ENCODE results near the gene CCDC12. TPM values are rescaled to one million over a fixed set of nuclear protein-coding genes. Genes with fewer than 3 reads are reported as not detected.

Gene CCDC12
- polyA plus RNA-seq, 1 donor from 2014 or later = 151 TPM

DNA sequence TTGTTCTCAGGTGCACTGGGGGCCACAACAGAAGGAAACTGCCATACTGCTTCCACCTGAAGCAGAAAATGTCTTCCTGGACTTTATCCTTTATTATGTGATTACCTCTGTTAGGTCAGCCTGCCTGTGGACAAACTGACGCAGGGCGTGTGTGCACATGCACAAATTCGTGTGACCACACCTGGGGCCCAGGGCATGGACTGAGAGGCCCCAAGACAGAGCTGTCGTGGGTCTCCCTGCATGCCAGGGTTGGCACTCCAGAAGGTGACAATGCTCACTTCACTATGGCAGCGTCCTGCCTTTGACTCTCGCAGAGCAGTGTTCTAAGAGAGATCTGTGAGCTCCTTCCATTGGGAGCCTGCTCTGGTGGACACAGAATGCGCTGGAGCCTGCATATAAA, 34.5 kb downstream of the CCDC12 start:
- Mint-ChIP-seq H3K4me1 (peaks cover 54 to 76% (median 63%) of the 10 kb centered on the region in 3 donors), H3K9me3 (peaks cover 0 to 2% (median 0%) of the 10 kb centered on the region in 3 donors), H3K36me3 (peaks cover 5% of the 10 kb centered on the region), H3K4me3 (no peak overlapping the region), H3K27me3 (no peaks in the 10 kb centered on the region), H3K27ac (peak overlapping the region; percentile 53 to 71 (median 64))

DNA sequence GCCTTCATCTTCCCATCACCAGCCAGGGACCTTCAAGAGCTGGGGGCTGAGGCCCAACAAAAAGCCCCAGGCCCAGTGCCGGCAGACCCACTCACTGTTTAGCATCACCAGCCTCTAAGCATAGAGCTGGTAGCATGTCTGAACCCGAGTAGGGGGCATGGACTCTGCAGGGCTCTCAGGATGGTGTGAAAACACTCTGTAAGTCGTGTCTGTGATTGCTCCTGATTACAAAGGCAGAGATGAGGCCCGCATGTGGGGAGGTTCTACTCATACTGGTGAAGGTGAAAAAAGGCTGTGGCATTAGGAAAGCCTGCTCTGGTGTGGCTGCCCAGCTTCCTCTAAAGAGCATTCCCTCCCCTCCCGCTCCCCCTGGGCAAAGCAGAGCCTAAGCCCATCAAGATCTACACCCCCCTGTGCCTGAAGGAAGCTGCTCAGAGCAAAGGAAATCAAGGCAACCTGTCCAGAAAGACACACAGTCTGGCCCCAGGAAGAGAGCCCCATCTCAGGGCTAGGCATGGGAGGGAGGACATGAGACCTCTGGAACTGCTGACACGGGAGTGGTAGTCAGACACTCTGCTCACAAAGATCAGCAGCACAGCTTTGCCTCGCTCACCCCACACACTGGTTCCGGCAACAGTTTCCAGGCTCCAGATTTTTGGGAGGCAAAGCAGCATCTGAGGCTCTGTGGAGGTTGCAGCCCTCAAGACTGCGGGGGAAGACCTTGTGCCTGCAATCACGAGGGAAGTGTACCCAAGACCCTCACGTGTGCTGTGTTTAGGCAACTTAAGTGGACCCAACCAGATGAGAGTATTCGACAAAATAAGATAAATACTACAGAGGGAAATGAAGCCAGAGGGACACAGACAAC, 36.7 kb downstream of the CCDC12 start:
- H3K4me3 Mint-ChIP-seq = peak overlapping the region in 2 of 4 donors; percentile 18 to 72
- H3K4me1 Mint-ChIP-seq = peaks cover 48 to 64% (median 57%) of the 10 kb centered on the region in 3 donors
- H3K36me3 Mint-ChIP-seq = peaks cover 3% of the 10 kb centered on the region
- H3K27ac Mint-ChIP-seq = peak overlapping the region; percentile 91 to 93 (median 91)
- H3K9me3 Mint-ChIP-seq = peaks cover 0 to 2% (median 0%) of the 10 kb centered on the region in 3 donors
- no peaks in the 10 kb centered on the region for H3K27me3 Mint-ChIP-seq

DNA sequence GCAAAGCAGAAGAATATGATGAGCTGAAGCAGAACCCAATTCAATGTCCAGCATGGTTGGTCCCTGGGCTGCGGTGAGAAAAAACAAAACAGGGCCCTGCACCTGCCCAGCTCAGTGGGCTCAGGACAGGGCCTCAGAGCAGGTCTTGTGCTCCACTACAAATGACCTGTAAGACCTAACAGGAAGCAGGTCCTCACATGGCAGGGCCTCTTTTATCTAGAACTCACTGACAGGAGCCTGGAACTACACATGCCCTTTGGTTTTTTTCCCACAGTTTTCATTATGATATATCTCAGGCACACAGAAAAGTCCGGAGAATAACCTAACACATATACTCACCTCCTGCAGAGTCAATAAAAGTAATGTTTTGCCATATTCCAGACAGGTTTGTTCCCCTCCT, 38.4 kb downstream of the CCDC12 start:
- peak overlapping the region; percentile 34 to 91 (median 86) for H3K27ac Mint-ChIP-seq
- H3K4me1 Mint-ChIP-seq = peaks cover 50 to 55% (median 50%) of the 10 kb centered on the region in 3 donors
- H3K4me3 Mint-ChIP-seq = peak overlapping the region in 3 of 4 donors; percentile 69 to 85 (median 70)
- H3K36me3 Mint-ChIP-seq = peaks cover 3% of the 10 kb centered on the region
- H3K9me3 Mint-ChIP-seq = no peaks in the 10 kb centered on the region
- no peaks in the 10 kb centered on the region for H3K27me3 Mint-ChIP-seq

DNA sequence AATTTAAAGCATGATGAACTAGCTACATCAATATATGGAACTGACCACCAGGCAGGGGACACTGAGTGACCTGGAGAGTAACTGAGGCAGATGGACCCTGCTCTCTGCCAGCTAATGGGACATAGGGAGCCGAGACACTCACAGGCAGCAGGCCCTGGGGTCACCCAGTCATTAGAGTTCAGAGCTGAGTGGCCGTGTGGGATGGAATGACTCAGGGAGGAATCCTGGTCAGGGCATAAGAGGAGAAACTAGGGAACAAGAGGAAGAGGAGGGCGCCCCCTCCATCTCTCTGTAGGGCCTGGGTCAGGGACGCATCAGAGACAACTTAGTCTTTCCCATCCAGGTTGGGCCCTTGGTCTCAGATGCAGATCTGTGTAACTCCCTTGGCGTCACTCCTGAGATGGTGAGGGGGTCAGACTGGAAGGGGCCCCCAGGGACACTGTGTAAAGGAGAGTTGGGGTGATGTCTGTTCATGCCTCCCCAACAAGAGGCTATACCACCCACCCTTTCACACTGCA, 39.8 kb downstream of the CCDC12 start:
- no peaks in the 10 kb centered on the region for H3K27me3 Mint-ChIP-seq
- H3K27ac Mint-ChIP-seq = peak overlapping the region in 1 of 3 donors; percentile 69
- H3K9me3 Mint-ChIP-seq = no peaks in the 10 kb centered on the region
- peaks cover 49 to 57% (median 55%) of the 10 kb centered on the region in 3 donors for H3K4me1 Mint-ChIP-seq
- H3K36me3 Mint-ChIP-seq = peaks cover 3% of the 10 kb centered on the region
- peak overlapping the region in 1 of 4 donors; percentile 56 for H3K4me3 Mint-ChIP-seq

DNA sequence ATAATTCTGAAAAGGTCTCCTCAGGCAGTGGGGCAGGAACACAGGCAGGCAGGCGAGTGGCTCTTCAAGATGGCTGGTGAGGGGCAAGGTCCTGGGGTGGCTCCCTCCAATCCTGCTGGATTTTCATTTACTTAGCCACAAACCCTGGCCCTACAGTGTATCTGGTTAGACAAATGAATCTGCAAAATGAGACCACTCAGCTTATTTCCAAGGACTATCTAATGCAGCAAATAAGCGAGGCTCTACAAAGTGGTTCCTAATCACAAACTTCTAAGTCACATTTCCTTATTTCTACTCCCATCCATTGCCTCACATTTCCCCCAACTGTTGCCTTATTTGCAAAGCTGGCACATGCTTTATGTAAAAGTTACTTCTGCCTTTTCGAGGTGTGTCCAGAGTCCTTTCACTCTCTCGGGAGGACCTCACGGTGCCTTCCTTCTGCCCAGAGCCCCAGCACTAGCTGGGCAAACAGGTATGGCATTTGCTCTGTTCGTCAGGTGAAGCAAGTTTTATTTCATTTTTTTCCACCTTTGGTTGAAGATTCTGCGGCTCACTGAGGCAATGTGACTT, 40.5 kb downstream of the CCDC12 start:
- Mint-ChIP-seq H3K4me1 (peaks cover 53 to 64% (median 59%) of the 10 kb centered on the region in 3 donors), H3K27ac (peak overlapping the region in 2 of 3 donors; percentile 69 to 85), H3K4me3 (peak overlapping the region in 1 of 4 donors; percentile 56), H3K9me3 (no peaks in the 10 kb centered on the region), H3K27me3 (no peaks in the 10 kb centered on the region), H3K36me3 (peaks cover 5% of the 10 kb centered on the region)

DNA sequence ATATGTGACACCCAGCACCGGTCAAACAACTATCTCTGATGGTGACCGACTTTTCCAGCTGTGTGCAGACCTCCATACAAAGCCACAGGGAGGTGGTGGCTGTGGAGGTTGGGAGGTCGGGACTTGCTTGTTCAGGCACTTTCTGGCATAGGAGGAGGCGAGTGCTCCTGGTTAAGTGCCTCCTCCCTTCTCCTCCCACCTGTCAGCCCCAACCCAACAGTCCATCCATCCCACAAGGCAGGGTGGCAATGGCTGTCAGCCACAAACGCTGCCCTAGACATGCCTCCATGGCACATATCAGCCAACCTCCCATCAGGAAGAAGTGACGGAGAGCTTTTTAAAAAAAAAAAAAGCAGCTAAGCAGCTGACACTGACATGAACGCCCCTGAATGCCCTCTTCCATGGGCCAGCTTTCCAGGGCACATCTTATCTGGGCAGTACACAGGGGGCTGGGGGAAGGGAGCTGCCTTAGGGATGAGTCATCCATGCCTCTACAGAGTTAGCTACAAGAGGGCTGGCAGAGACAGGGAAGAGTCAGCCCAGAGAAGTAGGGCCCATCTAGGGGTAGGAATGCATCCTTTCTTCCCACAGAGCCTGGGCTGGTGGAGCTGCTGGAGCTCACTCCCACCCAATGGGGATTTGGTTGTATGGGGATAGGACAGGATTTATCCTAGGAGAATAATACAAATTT, 41.2 kb downstream of the CCDC12 start:
- Mint-ChIP-seq H3K27ac (peak overlapping the region in 2 of 3 donors; percentile 69 to 73), H3K36me3 (peaks cover 7% of the 10 kb centered on the region)

DNA sequence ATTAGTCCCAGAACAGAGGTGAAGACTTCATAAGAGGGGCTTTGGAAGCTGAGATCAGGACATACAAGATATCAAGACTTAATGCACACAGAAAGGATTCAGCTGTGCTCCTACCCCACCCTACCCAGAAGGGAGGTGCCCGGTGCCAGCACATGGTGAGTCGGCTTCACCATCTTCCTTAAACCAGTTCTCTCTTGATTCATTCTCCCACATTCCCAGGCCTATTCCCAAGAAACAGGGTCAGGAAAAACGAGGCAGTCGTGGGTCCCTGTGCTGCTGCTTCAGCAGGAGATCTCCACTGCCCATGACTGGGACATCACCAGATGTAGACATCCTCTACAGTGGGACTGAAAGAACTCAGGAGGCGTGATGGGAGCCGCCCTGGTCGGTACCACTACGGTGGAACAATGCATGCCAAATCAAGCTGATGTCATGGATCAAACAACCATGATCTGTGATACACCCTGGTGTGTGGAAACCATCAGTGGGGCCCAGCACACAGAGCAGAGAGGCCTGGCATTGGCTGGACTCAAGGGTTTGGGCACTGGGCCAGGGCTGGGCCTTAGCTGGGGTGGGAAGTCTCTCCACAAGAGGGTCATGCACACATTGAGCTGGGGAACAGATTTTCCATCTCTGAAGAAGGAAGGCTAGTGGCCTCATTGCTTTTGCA, 41.9 kb downstream of the CCDC12 start:
- H3K27me3 Mint-ChIP-seq = no peaks in the 10 kb centered on the region
- no peaks in the 10 kb centered on the region for H3K9me3 Mint-ChIP-seq
- no peak overlapping the region for H3K4me3 Mint-ChIP-seq
- peaks cover 56 to 65% (median 62%) of the 10 kb centered on the region in 3 donors for H3K4me1 Mint-ChIP-seq
- peak overlapping the region; percentile 30 to 82 (median 73) for H3K27ac Mint-ChIP-seq
- peaks cover 8% of the 10 kb centered on the region for H3K36me3 Mint-ChIP-seq

More for the DNA sequence above, 41.2 kb downstream of the CCDC12 start:
- H3K4me3 Mint-ChIP-seq = no peak overlapping the region
- H3K4me1 Mint-ChIP-seq = peaks cover 57 to 67% (median 63%) of the 10 kb centered on the region in 3 donors
- no peaks in the 10 kb centered on the region for H3K9me3 Mint-ChIP-seq
- H3K27me3 Mint-ChIP-seq = no peaks in the 10 kb centered on the region

DNA sequence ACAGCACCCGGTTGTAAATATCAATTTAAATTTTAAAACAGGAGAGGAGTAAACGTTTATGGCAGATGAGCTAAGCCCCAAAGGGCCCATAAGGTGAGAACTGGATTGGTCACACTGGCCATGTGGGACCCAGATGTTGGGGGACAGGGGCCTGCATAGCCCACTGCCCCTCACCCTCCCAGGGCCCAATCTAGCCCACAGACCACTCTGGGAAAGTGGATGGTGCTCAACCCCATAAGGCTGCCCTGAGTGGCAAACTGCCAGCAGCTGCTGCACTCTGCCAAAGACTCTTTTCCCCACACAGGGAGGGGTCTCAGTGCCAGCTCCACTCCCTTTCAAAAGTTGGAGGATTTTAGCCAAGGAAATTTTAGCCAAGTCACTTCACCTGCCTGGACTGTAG, 42.5 kb downstream of the CCDC12 start:
- H3K4me1 Mint-ChIP-seq = peaks cover 56 to 65% (median 61%) of the 10 kb centered on the region in 3 donors
- peaks cover 6% of the 10 kb centered on the region for H3K36me3 Mint-ChIP-seq
- H3K4me3 Mint-ChIP-seq = no peak overlapping the region
- H3K27me3 Mint-ChIP-seq = no peaks in the 10 kb centered on the region
- peaks cover 0 to 1% (median 0%) of the 10 kb centered on the region in 3 donors for H3K9me3 Mint-ChIP-seq
- H3K27ac Mint-ChIP-seq = peak overlapping the region in 2 of 3 donors; percentile 53 to 82

DNA sequence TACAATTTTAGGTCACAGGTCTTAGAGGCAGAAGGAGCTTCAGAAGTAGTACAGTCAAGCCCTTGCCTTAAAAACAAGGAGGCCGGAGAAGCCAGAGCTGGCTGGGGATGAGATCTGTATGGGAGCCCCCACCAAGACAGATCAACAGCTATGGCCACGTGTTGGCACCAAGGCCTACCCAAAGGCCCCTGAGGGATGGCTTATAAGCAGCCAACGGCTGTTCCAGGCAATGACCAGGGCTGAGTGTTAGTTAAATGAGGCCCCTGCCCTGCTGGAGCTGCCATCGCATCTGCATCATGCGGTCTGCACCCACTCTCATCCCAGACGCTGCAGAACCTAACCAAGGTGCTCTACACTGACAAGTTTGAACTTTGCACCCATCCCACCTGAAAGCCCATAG, 43.3 kb downstream of the CCDC12 start:
- peak overlapping the region in 1 of 3 donors; percentile 92 for H3K27ac Mint-ChIP-seq
- H3K4me1 Mint-ChIP-seq = peaks cover 58 to 66% (median 63%) of the 10 kb centered on the region in 3 donors
- no peaks in the 10 kb centered on the region for H3K27me3 Mint-ChIP-seq
- H3K36me3 Mint-ChIP-seq = peaks cover 10% of the 10 kb centered on the region
- peaks cover 0 to 7% (median 6%) of the 10 kb centered on the region in 3 donors for H3K9me3 Mint-ChIP-seq
- H3K4me3 Mint-ChIP-seq = peak overlapping the region in 2 of 4 donors; percentile 51 to 91

DNA sequence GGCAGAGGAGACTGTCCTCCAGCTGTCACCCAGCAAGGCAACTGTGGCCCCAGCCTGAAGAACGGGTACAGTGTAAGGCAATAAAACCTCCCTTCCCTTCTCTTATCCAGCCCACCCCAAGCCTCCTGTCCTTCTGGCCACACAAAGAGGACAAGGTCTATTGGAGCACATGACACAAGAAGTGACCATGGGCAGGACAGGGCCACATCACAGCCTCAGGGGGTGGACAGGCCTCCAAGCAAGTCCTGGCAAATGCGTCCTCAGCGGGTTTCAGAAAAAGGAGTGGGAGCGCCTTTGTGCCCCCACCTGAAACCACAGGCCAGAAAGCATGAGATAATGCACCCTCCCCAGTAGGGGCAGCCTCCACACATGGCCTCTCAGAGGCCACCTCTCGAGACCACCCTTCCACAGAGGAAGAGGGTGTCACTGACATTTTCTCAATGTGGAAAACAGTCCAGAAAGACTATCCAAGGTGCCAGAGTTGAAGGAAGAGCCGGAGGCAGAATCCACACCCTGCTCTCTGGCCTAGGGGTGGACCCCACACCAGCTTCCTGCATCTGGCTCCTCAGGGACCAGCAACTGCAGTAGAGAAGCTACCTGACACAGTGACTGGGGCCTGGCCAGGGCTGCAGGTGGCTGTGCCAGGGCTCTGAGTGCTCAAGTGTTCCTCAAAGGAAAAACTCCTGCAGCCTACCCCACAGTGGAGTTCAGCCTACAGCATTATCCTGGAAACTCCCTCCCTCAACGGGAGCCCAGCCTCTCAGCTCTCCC, 43.9 kb downstream of the CCDC12 start:
- H3K4me1 Mint-ChIP-seq = peaks cover 54 to 64% (median 62%) of the 10 kb centered on the region in 3 donors
- peaks cover 0 to 8% (median 6%) of the 10 kb centered on the region in 3 donors for H3K9me3 Mint-ChIP-seq
- peak overlapping the region in 3 of 4 donors; percentile 86 to 91 (median 87) for H3K4me3 Mint-ChIP-seq
- peak overlapping the region; percentile 92 to 97 (median 96) for H3K27ac Mint-ChIP-seq
- H3K27me3 Mint-ChIP-seq = no peaks in the 10 kb centered on the region
- H3K36me3 Mint-ChIP-seq = peaks cover 10% of the 10 kb centered on the region

DNA sequence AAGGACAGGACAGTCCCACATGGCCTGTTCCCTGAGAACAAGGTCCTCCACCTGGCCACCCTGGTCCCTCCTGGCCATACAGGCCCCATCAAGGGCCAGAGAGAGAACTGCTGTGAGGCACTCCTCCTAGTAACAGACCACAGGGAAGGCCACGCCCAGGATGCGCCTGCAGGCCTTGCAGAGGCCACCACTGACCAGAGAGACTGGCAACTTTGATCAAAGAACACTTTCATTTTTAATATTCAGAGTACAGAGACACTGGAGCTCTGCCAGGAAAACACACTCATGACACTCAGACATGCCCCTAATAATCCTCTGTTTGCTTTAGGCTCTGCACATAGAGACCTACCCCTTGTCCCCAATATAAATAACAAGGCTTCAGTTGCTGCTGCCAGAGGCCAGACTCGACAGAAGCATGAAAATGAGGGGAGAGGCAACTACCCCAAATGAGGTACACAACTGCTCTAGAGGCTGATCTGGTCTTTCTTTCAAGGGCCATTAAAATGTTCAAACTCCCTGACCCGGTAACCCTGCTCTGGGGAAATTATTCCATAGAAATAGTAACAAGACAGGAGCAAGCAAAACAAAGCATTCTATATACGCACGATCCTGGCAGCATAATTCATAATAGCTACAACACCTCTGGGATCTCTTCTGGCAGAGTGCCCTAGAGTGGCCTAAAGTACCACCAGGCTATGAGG, 44.8 kb downstream of the CCDC12 start:
- peak overlapping the region in 3 of 4 donors; percentile 86 to 91 (median 87) for H3K4me3 Mint-ChIP-seq
- peaks cover 60 to 72% (median 67%) of the 10 kb centered on the region in 3 donors for H3K4me1 Mint-ChIP-seq
- H3K27ac Mint-ChIP-seq = peak overlapping the region; percentile 92 to 97 (median 96)
- no peaks in the 10 kb centered on the region for H3K27me3 Mint-ChIP-seq
- H3K36me3 Mint-ChIP-seq = peaks cover 10% of the 10 kb centered on the region
- peaks cover 0 to 8% (median 6%) of the 10 kb centered on the region in 3 donors for H3K9me3 Mint-ChIP-seq

DNA sequence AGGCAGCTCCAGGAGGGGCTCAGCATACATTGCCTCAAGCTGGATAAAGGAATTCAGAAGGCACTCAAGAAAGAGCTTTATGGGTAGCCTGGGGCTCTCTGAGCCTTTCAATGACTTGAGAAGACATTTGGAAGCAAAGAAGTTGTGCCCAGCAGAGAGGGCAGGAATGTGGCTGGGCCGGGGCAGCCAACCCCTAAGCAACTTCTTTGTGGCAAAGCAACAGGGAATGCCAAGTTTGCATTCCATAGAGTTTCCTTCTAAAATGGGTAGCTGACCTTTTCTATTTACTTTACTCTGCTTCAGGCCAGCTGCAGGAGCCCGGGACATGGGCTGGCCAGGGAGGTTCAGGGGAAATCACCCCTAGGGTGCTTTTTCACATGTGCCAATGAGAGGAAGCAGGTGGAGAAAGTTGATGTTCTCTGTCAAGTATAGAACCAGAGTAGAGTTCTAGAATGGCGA, 45.6 kb downstream of the CCDC12 start:
- H3K9me3 Mint-ChIP-seq = peaks cover 0 to 8% (median 6%) of the 10 kb centered on the region in 3 donors
- H3K27me3 Mint-ChIP-seq = no peaks in the 10 kb centered on the region
- peak overlapping the region; percentile 92 to 97 (median 96) for H3K27ac Mint-ChIP-seq
- H3K4me3 Mint-ChIP-seq = peak overlapping the region; percentile 54 to 91 (median 86)
- H3K36me3 Mint-ChIP-seq = peaks cover 10% of the 10 kb centered on the region
- H3K4me1 Mint-ChIP-seq = peaks cover 58 to 73% (median 68%) of the 10 kb centered on the region in 3 donors

All from IgD-negative memory B cell (primary cell).